GM19468 (cell line): ENCODE measurements around the gene STAG3.
"Not testable (repeated sequence)": the region's sequence is repeated elsewhere in the genome, so short reads cannot be mapped to it uniquely, and the experiment has no call there.

Source experiments
- ATAC-seq: cut with Tn5 transposase; IDR thresholded peaks from one replicate; pipeline ENCODE4 v1.9.1; 2021; ENCODE audit warnings: mild to moderate bottlenecking, moderate library complexity, moderate number of reproducible peaks; ENCODE audit not compliant: unreplicated experiment; ENCODE audit errors: extremely low read depth

Gene STAG3, protein sequence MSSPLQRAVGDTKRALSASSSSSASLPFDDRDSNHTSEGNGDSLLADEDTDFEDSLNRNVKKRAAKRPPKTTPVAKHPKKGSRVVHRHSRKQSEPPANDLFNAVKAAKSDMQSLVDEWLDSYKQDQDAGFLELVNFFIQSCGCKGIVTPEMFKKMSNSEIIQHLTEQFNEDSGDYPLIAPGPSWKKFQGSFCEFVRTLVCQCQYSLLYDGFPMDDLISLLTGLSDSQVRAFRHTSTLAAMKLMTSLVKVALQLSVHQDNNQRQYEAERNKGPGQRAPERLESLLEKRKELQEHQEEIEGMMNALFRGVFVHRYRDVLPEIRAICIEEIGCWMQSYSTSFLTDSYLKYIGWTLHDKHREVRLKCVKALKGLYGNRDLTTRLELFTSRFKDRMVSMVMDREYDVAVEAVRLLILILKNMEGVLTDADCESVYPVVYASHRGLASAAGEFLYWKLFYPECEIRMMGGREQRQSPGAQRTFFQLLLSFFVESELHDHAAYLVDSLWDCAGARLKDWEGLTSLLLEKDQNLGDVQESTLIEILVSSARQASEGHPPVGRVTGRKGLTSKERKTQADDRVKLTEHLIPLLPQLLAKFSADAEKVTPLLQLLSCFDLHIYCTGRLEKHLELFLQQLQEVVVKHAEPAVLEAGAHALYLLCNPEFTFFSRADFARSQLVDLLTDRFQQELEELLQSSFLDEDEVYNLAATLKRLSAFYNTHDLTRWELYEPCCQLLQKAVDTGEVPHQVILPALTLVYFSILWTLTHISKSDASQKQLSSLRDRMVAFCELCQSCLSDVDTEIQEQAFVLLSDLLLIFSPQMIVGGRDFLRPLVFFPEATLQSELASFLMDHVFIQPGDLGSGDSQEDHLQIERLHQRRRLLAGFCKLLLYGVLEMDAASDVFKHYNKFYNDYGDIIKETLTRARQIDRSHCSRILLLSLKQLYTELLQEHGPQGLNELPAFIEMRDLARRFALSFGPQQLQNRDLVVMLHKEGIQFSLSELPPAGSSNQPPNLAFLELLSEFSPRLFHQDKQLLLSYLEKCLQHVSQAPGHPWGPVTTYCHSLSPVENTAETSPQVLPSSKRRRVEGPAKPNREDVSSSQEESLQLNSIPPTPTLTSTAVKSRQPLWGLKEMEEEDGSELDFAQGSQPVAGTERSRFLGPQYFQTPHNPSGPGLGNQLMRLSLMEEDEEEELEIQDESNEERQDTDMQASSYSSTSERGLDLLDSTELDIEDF

DNA sequence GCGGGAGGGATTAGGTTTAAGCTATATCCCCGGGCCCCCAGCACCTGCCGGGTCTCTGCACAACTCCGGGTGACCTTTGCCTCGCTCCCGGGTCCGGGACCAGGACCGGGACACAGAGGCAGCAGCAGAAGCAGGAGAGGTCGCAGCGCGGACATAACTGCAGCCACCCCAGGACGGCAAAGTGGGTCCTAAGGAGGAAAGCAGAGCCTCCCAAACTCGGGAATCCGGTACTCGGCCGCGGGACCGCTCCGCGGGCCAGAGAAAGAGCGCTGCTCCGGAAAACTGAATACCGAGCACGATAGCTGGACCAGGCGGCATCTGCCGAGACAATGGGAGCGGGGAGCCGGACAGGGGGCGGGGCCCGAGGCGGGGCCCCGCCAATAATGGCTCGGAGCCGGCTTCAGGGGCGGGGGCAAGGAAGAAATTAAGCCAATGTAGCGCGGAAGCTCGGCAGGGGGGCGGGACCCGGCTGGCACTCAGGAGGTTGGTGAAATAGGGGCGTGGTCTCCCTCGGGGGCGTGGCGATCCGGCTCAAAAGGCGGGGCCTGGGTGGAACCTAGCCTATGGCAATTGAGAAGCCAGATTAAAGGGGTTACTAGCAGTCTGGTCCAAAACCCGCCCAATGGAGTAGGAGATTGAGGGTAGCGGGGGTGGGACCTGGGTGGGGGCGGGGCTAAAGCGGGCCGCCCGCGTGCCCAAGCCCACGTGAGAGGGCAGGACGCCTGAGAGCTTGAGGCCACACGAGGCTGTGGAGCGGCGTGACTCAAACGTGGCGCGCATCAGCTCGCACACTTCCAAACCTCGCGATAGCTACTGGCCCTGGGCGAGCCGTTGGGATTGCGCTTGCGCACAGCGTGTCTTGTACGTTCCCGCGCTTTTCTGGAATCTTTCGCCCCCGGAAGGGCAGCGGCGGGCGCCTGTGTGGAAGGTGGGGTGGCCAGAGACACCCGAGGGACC is at the start of gene STAG3, which contains the start of gene GPC2:
TSS of gene STAG3 (plus strand) at position 874 of the 957 bp plus-strand sequence. CDS start 2,639 bp downstream, outside the sequence.
TSS of gene GPC2 (minus strand) at position 337 of the 957 bp plus-strand sequence. CDS start at position 155, 182 bp downstream.
- ATAC-seq, result peak; percentile 78

DNA sequence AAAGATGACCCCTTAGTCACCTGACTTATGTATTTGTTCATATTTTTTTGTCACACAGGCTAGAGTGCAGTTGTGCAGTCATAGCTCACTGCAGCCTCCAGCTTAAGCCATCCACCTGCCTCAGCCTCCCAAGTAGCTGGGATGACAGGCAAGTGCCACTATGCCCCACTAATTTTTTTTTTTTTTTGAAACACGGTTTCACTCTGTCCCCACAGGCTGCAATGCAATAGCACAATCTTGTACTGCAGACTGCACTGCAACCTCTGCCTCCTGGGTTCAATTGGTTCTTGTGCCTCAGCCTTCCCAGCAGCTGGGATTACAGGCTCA is 49.1 kb upstream of the STAG3 start:
- no peak for ATAC-seq

DNA sequence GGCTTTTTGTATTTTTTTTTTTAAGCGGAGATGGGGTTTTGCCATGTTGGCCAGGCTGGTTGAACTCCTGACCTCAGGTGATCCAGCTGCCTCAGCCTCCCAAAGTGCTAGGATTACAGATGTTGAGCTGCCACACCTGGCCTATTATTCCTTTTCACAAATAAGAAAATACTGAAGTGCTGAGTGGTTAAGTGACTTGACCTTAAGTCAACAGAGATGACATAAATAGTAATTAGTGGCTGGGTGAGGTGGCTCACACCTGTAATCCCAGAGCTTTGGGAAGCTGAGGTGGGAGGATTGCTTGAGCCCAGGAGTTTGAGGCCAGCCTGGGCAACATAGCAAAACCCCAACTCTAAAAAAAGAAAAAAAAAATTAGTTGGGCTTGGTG is 47.5 kb upstream of the STAG3 start:
- ATAC-seq, result not testable (repeated sequence)

DNA sequence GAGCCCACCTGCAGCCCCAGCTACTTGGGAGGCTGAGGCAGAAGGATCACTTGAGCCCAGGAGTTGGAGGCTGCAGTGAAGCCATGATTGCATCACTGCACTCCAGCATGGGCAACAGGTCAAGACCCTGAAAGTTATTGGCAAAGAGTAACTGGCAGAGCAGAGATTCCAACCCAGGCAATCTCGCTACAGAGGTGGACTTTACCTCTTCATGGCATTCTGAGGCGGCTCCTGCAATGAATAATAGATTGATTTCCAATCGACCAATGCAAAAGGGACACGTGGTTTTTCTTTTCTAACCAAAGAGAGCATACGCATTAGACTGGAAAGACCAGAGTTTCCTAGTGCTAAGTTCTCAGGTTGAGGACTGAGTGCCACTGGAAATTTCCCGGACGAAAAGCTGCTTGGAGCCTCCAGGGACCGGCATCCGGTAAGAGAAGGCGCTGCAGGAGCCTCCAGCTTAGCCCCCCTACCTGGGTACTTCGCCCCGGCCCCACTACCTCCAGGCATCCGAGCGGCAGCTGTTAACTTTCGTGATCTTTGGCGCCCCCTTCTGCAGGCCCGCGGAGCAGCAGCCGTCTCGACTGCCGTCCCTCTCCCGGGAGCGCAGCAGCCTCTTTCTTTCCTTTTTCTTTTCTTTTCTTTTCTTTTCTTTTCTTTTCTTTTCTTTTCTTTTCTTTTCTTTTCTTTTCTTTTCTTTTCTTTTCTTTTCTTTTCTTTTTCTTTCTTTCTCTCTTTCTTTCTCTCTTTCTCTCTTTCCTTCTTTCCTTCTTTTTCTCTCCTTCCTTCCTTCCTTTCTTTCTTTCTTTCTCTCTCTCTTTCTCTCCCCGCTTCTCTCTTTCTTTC is 46.9 kb upstream of the STAG3 start:
- no peak for ATAC-seq

DNA sequence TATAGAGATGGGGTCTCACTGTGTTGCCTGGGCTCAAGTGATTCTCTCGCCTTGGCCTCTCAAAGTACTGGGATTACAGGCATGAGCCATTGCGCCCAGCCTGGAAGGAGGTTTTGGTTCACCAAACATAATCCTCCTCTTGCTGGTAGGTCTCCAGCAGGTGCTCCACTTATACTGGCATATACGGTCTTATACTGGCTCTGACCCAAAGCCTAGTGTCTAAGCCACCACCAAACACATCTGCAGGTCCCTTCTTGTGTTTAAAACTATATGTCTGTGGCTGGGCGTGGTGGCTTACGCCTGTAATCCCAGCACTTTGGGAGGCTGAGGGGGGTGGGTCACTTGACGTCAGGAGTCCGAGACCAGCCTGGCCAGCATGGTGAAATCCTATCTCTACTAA is 45.6 kb upstream of the STAG3 start:
- ATAC-seq, result no peak

DNA sequence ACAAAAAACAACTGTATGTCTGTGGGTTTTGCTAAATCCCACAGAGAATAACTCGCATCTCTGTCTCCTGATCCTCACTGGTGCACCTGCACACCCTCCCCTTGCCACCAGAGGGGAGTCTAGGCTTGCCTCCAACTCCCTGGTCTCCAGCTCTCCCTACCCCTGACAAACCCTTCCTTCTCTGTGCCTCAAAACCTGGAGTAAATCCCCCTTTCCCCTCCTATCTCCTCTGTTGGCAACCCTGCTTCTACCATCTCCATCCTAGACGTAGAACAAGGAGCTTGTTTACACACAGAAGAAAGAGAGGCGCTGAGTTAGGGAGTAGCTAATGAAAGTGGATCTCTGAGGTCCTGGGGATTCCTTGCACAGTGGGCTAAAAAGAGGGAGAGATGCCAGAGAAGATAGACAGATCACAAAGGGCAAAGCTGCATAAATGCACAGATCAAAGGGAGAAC is 45.0 kb upstream of the STAG3 start:
- ATAC-seq, result no peak

DNA sequence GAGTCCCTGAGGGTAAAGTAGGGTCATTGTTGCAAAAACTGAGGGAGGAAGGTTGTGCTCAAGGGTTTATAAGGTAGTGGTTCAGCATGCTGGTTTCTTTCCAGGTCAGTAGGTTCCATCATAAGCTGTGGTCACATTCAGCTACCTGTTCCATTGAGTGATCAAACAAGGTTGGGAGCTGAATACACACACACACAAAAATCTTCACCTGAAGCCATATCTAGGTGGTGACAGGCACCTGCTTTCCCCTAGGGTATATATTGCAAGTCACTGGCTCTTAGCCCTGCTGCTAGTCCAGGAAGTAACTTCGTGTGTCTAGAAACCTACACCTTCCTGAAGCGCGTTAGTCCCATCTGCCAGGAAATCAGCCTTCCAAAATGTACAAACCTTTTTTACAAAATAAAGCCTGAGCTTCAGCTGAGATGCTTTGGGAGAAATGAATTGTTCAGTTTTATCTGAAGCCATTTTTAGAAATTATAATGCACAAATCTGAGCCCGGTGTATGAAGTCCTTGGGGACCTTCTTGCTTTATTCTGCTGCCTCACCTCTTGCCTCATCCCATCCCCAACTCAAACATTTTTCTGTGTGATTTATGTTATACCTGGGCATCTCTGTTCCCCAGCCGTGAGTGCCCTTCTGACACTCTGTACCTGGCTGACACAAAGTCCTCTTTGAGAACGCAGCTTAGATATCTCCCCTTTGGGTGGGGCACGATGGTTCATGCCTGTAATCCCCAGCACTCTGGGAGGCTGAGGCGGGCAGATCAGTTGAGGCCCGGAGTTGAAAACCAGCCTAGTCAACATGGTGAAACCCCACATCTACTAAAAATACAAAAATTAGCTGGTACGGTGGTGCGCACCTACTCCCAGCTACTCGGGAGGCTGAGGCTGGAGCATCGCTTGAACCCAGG is 39.6 kb upstream of the STAG3 start:
- ATAC-seq, result no peak

DNA sequence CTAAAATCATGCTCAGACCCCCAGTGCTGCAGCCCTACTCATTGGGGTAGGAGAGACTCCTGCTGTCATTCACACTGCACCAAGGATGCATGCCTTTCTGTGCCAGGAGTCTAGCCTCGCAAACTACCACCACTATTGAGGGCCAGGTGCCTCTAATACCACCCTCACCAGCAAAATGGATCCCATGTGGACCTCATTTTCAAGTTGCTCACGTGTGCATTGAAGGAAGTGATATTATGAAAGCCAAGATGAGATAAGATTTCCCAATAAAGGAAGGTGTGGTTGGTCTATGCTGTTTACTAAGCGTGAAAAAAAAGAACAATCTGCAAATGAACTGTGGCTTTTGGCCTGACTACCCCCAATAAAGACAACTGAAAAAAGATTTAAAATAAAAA is 36.2 kb upstream of the STAG3 start:
- no peak for ATAC-seq

DNA sequence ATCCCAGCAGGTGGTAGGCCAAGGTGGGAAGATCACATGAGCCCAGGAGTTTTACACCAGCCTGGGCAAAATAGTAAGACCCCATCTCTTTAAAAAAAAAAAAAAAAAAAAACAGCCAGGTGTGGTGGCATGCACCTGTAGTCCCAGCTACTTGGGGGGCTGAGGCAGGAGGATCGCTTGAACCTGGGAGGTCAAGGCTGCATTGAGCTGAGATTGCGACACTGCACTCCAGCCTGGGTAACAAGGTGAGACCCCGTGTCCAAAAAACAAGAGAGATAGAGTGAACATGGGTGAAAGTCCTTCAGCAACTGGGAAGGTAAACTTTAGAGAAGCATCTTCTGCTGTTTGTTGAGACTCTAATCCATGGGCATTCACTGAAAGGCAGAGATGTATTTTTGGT is 35.3 kb upstream of the STAG3 start:
- ATAC-seq, result no peak

DNA sequence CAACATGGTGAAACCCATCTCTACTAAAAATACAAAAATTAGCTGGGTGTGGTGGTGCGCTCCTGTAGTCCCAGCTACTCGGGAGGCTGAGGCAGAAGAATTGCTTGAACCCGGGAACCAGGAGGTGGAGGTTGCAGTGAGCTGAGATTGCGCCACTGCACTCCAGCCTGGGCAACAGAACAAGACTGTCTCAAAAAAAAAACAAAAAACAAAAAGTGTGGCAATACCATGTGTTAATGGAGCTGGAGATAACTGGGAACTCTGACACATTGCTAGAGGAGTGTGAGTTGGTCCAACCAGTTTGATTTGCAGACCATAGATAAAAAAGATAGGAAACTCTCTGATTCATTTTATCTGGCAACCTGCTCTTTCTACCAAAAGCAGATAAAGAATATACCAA is 31.4 kb upstream of the STAG3 start:
- ATAC-seq, result not testable (repeated sequence)

DNA sequence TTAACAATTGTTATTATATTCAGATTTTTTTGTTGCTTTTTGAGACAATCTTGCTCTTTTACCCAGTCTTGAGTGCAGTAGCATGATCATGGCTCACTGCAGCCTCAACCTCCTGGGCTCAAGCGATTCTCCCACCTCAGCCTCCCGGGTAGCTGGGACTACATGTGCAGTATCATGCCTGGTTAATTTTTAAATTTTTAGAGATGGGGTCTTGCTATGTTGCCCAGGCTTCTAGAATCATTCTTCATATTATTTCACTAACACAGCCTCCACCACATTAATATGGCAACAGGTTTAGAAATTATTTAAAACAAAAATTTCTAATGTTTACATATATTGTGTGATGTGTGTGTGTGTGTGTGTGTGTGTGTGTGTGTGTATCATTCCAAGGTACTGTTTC is 30.4 kb upstream of the STAG3 start:
- ATAC-seq, result no peak

DNA sequence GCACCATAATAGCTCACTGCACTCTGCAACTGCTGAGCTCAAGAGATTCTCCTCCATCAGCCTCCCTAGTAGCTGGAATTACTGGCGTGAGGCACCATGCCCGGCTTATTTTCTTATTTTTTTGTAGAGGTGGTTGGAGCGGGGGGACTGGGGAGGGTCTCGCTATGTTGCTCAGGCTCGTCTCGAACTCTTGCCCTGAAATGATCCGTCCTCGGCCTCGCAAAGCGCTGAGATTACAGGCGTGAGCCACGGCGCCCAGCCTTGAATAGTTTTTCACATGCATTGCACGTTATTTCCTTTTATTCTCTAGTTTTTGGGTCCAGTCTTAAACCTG is 29.5 kb upstream of the STAG3 start:
- ATAC-seq, result no peak

DNA sequence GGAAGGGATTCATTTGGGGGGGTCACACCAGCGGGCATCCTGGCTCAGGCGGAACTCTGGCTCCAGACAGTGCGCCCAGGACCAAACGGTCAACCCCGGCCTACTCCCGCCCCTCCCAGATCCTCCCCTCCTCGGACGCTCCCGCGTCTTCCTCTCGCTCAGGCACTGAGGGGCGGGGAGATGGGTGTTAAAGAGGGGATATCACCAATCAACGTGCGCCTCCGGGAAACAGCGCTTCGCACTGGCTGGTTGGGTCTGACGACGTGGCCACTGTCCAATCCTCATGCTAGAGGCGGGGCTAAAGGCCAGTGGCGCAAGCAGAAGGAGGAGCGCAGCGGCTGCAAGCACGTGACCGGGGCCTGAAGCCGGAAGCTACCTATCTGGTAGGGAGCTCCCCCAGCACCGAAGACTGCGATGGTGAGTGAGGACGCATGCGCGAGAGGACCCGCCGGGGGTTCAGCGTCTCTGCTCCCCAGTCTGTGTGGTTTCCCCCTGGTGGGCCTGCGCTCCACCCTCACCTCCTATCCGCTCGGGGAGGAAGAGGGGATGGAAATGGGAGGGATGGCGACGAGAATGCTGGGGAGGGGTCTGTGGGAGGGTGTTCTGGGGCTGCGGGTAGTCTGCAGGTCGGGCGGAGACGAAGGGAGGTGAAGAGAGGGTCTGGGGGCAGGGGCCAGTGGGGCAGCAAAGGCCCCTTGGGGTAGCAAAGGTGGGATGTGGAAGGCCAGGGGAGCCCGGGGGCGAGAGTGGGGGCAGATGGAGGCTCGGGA is 29.0 kb upstream of the STAG3 start, which contains the start of gene LAMTOR4:
TSS of gene LAMTOR4 (plus strand) at position 360 of the 770 bp plus-strand sequence. CDS start at position 415, 55 bp downstream.
- peak; percentile 96 for ATAC-seq

DNA sequence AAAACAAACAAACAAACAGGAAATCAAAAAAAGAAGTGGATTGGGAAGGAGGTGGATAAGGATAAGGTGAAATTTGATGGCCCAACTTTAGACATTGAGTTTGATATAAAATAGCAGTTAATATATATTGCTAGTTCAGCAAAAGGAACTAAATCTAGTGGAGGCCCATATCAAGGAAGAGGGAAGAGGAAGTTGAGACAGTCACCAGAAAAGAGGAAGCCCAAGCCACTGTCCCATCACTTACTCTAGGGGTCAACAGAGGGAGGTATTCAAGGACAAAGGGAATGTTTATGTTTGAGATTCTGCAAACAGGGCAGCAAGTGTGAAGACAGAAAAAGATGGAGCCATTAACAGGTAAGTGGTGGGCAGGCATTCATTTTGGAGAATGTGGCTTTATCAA is 25.3 kb upstream of the STAG3 start:
- no peak for ATAC-seq

DNA sequence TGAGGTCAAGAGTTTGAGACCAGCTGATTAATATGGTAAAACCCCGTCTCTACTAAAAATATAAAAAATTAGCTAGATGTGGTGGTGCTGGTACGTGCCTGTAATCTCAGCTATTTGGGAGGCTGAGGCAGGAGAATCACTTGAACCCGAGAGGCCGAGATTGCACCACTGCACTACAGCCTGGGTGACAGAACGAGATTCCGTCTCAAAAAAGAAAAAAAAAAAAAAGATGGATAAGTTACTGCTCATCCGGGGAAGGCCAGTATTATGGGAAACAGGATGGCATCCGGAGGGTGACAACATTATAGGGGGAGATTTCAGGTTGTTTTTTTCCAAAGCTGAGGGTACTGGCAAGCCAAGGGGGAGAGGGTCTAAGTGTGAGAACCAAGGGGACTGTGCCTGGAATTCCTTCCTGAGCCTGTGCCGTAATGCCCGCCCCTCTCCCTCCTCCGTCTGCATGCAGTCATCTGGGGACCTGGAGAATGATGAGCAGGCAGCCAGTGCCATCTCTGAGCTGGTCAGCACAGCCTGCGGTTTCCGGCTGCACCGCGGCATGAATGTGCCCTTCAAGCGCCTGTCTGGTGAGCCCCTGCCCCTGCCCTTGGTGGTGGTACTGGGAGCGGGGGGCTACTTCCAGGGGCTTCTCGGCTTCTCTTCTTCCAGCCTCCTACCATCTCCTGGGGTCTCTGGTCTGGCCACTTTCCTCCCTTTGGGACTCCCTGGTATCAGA is 24.6 kb upstream of the STAG3 start:
- ATAC-seq, result no peak
